ENCODE data around the gene FALEC. TPM values are rescaled to one million over a fixed set of nuclear protein-coding genes. Genes with fewer than 3 reads are reported as not detected.

Gene FALEC
- total and polyA plus RNA-seq, 3 experiments from 2014 or later, result not detected

DNA sequence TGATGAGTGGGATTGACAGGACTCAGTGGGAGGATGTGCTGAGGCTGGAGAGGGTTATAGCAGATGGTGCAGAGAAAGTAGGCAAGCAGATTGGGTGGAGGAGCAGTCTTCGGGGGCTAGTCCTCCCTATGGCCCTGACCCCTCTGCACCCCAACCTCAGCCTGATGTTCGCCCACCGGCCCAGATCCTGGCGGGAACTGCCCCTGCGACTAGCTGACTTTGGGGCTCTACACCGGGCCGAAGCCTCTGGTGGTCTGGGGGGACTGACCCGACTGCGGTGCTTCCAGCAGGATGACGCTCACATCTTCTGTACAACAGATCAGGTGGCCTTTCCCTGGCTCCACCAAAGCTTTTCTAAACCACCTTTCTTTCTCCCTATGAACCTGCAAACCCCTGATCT lies 17.2 kb upstream of the FALEC start:
- H3K27me3 Mint-ChIP-seq, result no peaks in the 10 kb centered on the region
- ChIA-PET POLR2A (interaction anchor here (1.1 kb wide), 1 partner anchor 11 kb away, joined by 3 read pairs; the partner anchor contains the start of gene TARS2), CTCF (no interaction called here)
- DNase-seq, result no peak
- H3K36me3 ChIP-seq (ENCODE audit: insufficient read depth, low read length), result peaks cover 14% of the 10 kb centered on the region
- no peaks in the 10 kb centered on the region for H3K27me3 ChIP-seq (ENCODE audit: insufficient read depth, low read length, poor library complexity, severe bottlenecking)
- H3K4me1 ChIP-seq (ENCODE audit: insufficient read depth, low read length), result no peaks in the 10 kb centered on the region
- peaks cover 10 to 62% (median 20%) of the 10 kb centered on the region in 3 donors for H3K36me3 Mint-ChIP-seq
- H3K9me3 ChIP-seq (ENCODE audit: low read length), result no peaks in the 10 kb centered on the region
- H3K4me1 Mint-ChIP-seq, result no peaks in the 10 kb centered on the region
- H3K4me3 Mint-ChIP-seq, result no peak overlapping the region
- H3K4me3 ChIP-seq (ENCODE audit: low read length), result no peak overlapping the region
- H3K9me3 Mint-ChIP-seq, result no peaks in the 10 kb centered on the region
- peak overlapping the region in 2 of 8 donors; percentile 36 to 59 for H3K27ac Mint-ChIP-seq
- no peak overlapping the region for H3K27ac ChIP-seq (ENCODE audit: low read depth, low read length)

DNA sequence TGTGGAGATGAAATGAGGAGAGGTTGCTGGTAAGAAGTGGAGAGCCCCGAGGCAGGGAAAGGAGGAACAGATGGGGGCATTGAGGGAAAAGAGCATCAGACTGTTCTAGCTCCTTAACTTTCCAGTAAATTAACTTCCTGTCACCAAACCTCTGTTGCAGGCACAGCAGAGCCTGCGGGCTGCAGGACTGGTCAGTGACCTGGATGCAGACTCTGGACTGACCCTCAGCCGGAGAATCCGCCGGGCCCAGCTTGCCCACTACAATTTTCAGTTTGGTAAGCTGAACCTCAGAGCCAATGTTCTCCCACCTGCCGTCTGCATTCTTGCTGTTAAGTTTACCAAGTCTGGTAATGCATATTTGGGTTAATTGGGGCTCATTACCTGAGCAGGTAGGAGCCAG lies 10.1 kb upstream of the FALEC start:
- peaks cover 11% of the 10 kb centered on the region for H3K36me3 ChIP-seq (ENCODE audit: insufficient read depth, low read length)
- H3K9me3 Mint-ChIP-seq, result no peaks in the 10 kb centered on the region
- POLR2A ChIA-PET, result no interaction called here

DNA sequence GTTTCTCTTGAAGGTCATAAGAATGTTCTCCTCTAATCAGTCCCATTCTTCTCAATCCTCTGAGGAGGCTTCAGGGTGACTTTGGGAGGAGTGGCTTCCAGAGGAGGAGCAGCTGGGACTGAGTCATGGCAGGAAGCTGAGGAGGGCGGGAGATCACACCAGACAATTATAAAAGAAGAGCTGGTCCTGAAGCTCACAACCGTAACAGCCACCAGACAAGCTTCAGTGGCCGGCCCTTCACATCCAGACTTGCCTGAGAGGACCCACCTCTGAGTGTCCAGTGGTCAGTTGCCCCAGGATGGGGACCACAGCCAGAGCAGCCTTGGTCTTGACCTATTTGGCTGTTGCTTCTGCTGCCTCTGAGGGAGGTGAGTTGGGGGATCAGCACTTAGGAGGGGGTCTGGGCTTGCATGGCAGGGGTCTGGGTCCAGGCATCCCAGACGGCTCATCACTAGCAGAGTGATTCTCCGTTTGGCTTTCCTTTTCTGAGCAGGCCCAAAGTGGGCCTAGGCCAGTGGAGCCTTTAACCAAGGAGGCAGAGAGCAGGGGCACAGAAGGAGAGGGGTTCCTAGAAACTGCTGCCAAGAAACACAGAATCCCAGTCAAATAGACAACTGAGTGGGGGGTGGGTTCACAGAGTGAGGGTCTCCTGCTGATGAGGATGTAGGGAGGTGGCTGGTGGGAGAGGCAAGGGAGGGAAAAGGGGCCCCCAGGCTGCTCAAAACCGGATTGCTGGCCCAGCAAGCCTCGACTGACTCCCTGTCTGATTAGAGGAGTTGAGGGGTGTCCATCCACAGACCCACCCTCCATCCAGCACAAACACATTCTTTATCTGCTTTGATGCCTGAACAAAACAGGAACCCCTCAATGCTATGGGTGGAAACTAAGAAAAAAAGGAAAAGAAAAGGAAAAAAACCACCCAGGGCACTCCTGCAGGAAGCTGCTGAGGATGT lies 7.4 kb upstream of the FALEC start, which contains the start of gene ECM1:
ECM1 (plus strand) TSS at position 198 of the 953 bp plus-strand sequence; CDS start at position 299, 101 bp downstream.
- DNase-seq, result no peak
- Histone ChIP-seq H3K9me3 (ENCODE audit: low read length) (no peaks in the 10 kb centered on the region), H3K27ac (ENCODE audit: low read depth, low read length) (peak within 1 kb of the TSS; percentile 47), H3K4me3 (ENCODE audit: low read length) (no peak within 1 kb of the TSS), H3K36me3 (ENCODE audit: insufficient read depth, low read length) (peaks cover 11% of the 10 kb centered on the region), H3K27me3 (ENCODE audit: insufficient read depth, low read length, poor library complexity, severe bottlenecking) (no peaks in the 10 kb centered on the region), H3K4me1 (ENCODE audit: insufficient read depth, low read length) (no peaks in the 10 kb centered on the region)
- peaks cover 0 to 2% of the 10 kb centered on the region in 2 donors for H3K27me3 Mint-ChIP-seq
- ChIA-PET CTCF (interaction anchor here (1.6 kb wide), 1 partner anchor 24 kb away, joined by 3 read pairs; no protein-coding TSS in a partner anchor), POLR2A (no interaction called here)
- H3K9me3 Mint-ChIP-seq, result no peaks in the 10 kb centered on the region
- H3K27ac Mint-ChIP-seq, result peak within 1 kb of the TSS in 3 of 8 donors; percentile 26 to 70 (median 27)
- no peak within 1 kb of the TSS for H3K4me3 Mint-ChIP-seq
- peaks cover 7 to 42% (median 14%) of the 10 kb centered on the region in 3 donors for H3K36me3 Mint-ChIP-seq
- peaks cover 5 to 6% (median 6%) of the 10 kb centered on the region in 3 donors for H3K4me1 Mint-ChIP-seq

More for the DNA sequence above, 10.1 kb upstream of the FALEC start:
- H3K27me3 Mint-ChIP-seq, result no peaks in the 10 kb centered on the region
- H3K27me3 ChIP-seq (ENCODE audit: insufficient read depth, low read length, poor library complexity, severe bottlenecking), result no peaks in the 10 kb centered on the region
- peaks cover 7 to 57% (median 18%) of the 10 kb centered on the region in 3 donors for H3K36me3 Mint-ChIP-seq
- peak overlapping the region; percentile 38 for H3K27ac ChIP-seq (ENCODE audit: low read depth, low read length)
- H3K9me3 ChIP-seq (ENCODE audit: low read length), result no peaks in the 10 kb centered on the region
- DNase-seq, result no peak
- peaks cover under 1 to 4% (median 3%) of the 10 kb centered on the region in 3 donors for H3K4me1 Mint-ChIP-seq
- no peak overlapping the region for H3K4me3 Mint-ChIP-seq
- no peaks in the 10 kb centered on the region for H3K4me1 ChIP-seq (ENCODE audit: insufficient read depth, low read length)
- no peak overlapping the region for H3K4me3 ChIP-seq (ENCODE audit: low read length)
- peak overlapping the region in 2 of 8 donors; percentile 9 to 22 for H3K27ac Mint-ChIP-seq
- CTCF ChIA-PET, result no interaction called here

DNA sequence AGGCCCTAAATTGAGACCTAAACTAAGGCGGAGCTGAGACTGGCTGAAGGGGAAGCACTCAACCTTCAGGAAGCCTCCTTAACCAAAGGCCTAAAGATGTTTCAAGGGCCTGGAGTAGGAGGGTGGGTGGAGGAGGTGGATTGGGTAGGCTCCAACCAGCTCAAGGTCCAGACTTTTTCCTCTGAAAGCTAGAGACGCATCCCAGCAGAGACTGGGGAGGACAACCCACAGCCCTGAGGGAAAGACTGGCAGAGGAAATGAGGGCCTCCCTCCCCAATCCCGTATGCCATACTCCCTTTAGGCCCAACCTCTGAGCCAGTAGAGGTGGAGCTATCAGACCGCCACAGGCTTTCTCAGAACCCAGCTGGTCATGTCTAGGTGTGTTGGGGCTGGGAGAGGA lies 6.6 kb upstream of the FALEC start:
- no peak overlapping the region for H3K27ac ChIP-seq (ENCODE audit: low read depth, low read length)
- H3K27ac Mint-ChIP-seq, result no peak overlapping the region
- no peaks in the 10 kb centered on the region for H3K4me1 ChIP-seq (ENCODE audit: insufficient read depth, low read length)
- H3K9me3 Mint-ChIP-seq, result no peaks in the 10 kb centered on the region
- ChIA-PET CTCF (interaction anchor here (1.0 to 1.6 kb wide), 2 partner anchors 13 to 23 kb away, joined by 3 read pairs; no protein-coding TSS in a partner anchor), POLR2A (no interaction called here)
- DNase-seq, result no peak
- no peak overlapping the region for H3K4me3 ChIP-seq (ENCODE audit: low read length)
- no peaks in the 10 kb centered on the region for H3K9me3 ChIP-seq (ENCODE audit: low read length)
- no peak overlapping the region for H3K4me3 Mint-ChIP-seq
- H3K36me3 ChIP-seq (ENCODE audit: insufficient read depth, low read length), result peaks cover 11% of the 10 kb centered on the region
- H3K4me1 Mint-ChIP-seq, result peaks cover 5 to 6% (median 6%) of the 10 kb centered on the region in 3 donors
- peaks cover 4 to 36% (median 12%) of the 10 kb centered on the region in 3 donors for H3K36me3 Mint-ChIP-seq
- H3K27me3 ChIP-seq (ENCODE audit: insufficient read depth, low read length, poor library complexity, severe bottlenecking), result no peaks in the 10 kb centered on the region
- peaks cover 0 to 2% of the 10 kb centered on the region in 2 donors for H3K27me3 Mint-ChIP-seq

DNA sequence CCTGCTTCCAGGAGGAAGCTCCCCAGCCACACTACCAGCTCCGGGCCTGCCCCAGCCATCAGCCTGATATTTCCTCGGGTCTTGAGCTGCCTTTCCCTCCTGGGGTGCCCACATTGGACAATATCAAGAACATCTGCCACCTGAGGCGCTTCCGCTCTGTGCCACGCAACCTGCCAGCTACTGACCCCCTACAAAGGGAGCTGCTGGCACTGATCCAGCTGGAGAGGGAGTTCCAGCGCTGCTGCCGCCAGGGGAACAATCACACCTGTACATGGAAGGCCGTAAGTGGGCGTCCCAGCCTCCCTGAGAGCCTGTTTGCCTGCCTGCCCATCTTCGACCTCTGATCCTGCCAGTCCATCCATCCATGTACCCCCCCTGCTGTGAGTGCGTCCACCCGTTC lies 4.0 kb upstream of the FALEC start:
- DNase-seq, result no peak
- H3K27me3 ChIP-seq (ENCODE audit: insufficient read depth, low read length, poor library complexity, severe bottlenecking), result no peaks in the 10 kb centered on the region
- peaks cover 0 to 14% (median 1%) of the 10 kb centered on the region in 3 donors for H3K36me3 Mint-ChIP-seq
- H3K36me3 ChIP-seq (ENCODE audit: insufficient read depth, low read length), result no peaks in the 10 kb centered on the region
- no peak overlapping the region for H3K4me3 ChIP-seq (ENCODE audit: low read length)
- H3K27me3 Mint-ChIP-seq, result peaks cover 0 to 2% of the 10 kb centered on the region in 2 donors
- CTCF ChIA-PET, result no interaction called here
- H3K9me3 ChIP-seq (ENCODE audit: low read length), result no peaks in the 10 kb centered on the region
- peaks cover 9% of the 10 kb centered on the region for H3K4me1 ChIP-seq (ENCODE audit: insufficient read depth, low read length)
- no peak overlapping the region for H3K27ac ChIP-seq (ENCODE audit: low read depth, low read length)
- H3K9me3 Mint-ChIP-seq, result no peaks in the 10 kb centered on the region
- peak overlapping the region in 2 of 7 donors; percentile 43 to 50 for H3K4me3 Mint-ChIP-seq
- H3K27ac Mint-ChIP-seq, result peak overlapping the region in 1 of 8 donors; percentile 51
- POLR2A ChIA-PET, result no interaction called here
- H3K4me1 Mint-ChIP-seq, result peaks cover 12 to 18% (median 18%) of the 10 kb centered on the region in 3 donors

DNA sequence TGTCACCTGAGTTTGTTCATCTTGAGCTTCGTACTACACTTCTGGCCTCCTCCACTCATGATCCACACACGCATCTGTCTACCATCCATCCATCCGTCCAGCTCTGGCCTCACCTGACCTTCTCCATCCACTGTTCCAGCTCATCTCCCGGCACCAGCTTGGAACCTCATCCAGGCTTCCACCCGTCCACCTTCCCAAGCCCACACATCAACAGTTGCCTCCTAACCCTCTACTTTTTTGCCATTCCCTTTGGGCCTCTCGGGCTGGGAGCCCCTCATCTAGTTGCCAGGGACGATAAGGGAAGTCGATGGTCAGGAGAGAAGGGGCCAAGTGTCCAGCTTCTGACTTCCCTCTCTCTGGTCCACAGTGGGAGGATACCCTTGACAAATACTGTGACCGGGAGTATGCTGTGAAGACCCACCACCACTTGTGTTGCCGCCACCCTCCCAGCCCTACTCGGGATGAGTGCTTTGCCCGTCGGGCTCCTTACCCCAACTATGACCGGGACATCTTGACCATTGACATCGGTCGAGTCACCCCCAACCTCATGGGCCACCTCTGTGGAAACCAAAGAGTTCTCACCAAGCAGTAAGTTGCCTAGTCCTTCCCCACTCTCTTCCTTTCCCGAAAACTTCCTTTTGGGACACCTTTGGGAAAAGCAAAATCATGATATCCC lies 3.4 kb upstream of the FALEC start:
- Mint-ChIP-seq H3K4me1 (peaks cover 17 to 21% (median 19%) of the 10 kb centered on the region in 3 donors), H3K27me3 (peaks cover 0 to 2% of the 10 kb centered on the region in 2 donors), H3K4me3 (peak overlapping the region in 1 of 7 donors; percentile 66), H3K9me3 (no peaks in the 10 kb centered on the region), H3K27ac (peak overlapping the region in 1 of 8 donors; percentile 51), H3K36me3 (peaks cover 0 to 8% (median 1%) of the 10 kb centered on the region in 3 donors)
- POLR2A ChIA-PET, result no interaction called here
- Histone ChIP-seq H3K4me3 (ENCODE audit: low read length) (no peak overlapping the region), H3K4me1 (ENCODE audit: insufficient read depth, low read length) (peaks cover 10% of the 10 kb centered on the region), H3K27ac (ENCODE audit: low read depth, low read length) (no peak overlapping the region), H3K9me3 (ENCODE audit: low read length) (no peaks in the 10 kb centered on the region), H3K36me3 (ENCODE audit: insufficient read depth, low read length) (no peaks in the 10 kb centered on the region), H3K27me3 (ENCODE audit: insufficient read depth, low read length, poor library complexity, severe bottlenecking) (no peaks in the 10 kb centered on the region)
- CTCF ChIA-PET, result no interaction called here
- no peak for DNase-seq

DNA sequence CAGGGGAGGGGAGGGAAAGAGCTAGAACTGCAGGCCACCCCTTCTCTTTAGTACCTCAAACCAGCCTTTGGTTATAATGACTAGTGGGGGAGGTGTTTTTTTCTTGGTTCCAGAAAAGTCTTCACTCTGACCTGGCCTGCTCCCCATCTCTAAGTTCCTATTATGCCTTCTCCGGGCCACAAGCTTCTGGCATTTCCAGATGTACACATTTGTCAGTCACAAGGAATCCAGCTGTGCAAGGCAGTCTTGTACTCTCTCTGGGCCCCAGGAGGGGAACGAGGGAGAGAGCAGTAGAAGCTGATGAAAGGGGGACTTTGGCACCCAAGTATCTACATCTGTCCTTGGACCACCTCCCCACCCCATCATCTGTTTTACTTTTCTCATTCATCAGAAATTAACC lies 2.7 kb upstream of the FALEC start:
- peaks cover 17 to 21% (median 19%) of the 10 kb centered on the region in 3 donors for H3K4me1 Mint-ChIP-seq
- no peaks in the 10 kb centered on the region for H3K9me3 ChIP-seq (ENCODE audit: low read length)
- peaks cover 0 to 4% (median 1%) of the 10 kb centered on the region in 3 donors for H3K36me3 Mint-ChIP-seq
- no peaks in the 10 kb centered on the region for H3K36me3 ChIP-seq (ENCODE audit: insufficient read depth, low read length)
- DNase-seq, result no peak
- ChIA-PET POLR2A (no interaction called here), CTCF (no interaction called here)
- peak overlapping the region in 3 of 7 donors; percentile 12 to 66 (median 13) for H3K4me3 Mint-ChIP-seq
- peaks cover 10% of the 10 kb centered on the region for H3K4me1 ChIP-seq (ENCODE audit: insufficient read depth, low read length)
- H3K27ac Mint-ChIP-seq, result no peak overlapping the region
- H3K27ac ChIP-seq (ENCODE audit: low read depth, low read length), result no peak overlapping the region
- no peak overlapping the region for H3K4me3 ChIP-seq (ENCODE audit: low read length)
- H3K9me3 Mint-ChIP-seq, result no peaks in the 10 kb centered on the region
- H3K27me3 ChIP-seq (ENCODE audit: insufficient read depth, low read length, poor library complexity, severe bottlenecking), result no peaks in the 10 kb centered on the region
- peaks cover 0 to 2% of the 10 kb centered on the region in 2 donors for H3K27me3 Mint-ChIP-seq
